Sciatic nerve (tissue), 2 donors: ENCODE measurements around the gene EIF1B. TPM values are rescaled to one million over a fixed set of nuclear protein-coding genes. Genes with fewer than 3 reads are reported as not detected.

Experiments
- ATAC-seq: fragments of 200-7000 bp; cut with Tn5 transposase; one replicate; pipeline ENCODE4 v1.9.1; 2020; ENCODE audit warnings: mild to moderate bottlenecking, moderate library complexity
- DNase-seq: peaks from one replicate; pipeline ENCODE4 v3.0.0-alpha.2; 2020; ENCODE audit warnings: low spot score
- intact Hi-C: fragments of 100-400 bp; cut with DNase I; formaldehyde crosslinking; loops from one replicate; pipeline ENCODE4 v1.14.2; 2022
- total RNA-seq: library from RNA; stranded (reverse); fragmentation: NEBNext Ultra II Directional; extraction: Animal tissue kit (Norgen Biotek cat#: 25700); gene quantifications from one replicate; pipeline ENCODE4 v1.2.1, GENCODE V29; 2021
- donor health status: DM: no; HTN: no; CAD: no.
- donor health status: DM: no; HTN: no; CAD: no.

The EIF1B gene
- total RNA-seq, 1 donor from 2014 or later: 63.7 TPM

DNA sequence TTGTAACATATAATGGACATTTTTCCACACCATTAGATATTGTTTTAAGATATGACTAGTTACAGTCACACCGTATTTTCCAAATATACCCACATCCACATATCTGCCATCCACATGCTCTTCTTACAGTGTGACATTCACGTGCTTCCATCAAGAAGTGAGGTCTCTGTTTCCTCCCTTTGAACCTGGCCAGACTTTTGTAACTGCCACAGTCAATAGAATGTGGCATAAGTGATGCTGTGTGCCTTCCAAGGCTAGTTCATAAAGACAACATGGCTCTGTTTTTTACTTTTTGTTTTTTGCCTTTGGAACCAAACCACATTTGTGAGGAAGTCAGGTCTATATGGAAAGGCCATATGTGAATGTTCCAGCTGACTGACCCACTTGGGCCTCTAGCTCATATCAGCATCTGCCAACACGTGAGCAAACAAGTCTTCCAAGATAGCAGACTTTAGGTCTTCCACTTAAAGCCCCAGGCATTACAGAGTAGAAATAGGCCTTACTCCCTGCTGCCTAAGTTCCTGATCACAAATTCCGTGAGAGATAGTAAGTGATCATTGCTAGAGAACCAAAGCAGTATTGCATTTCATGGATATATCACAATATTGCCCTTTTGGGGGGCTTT, 27.1 kb downstream of the EIF1B start:
- DNase-seq (no peak), ATAC-seq (no peak)
- intact Hi-C loops: no loop called here

DNA sequence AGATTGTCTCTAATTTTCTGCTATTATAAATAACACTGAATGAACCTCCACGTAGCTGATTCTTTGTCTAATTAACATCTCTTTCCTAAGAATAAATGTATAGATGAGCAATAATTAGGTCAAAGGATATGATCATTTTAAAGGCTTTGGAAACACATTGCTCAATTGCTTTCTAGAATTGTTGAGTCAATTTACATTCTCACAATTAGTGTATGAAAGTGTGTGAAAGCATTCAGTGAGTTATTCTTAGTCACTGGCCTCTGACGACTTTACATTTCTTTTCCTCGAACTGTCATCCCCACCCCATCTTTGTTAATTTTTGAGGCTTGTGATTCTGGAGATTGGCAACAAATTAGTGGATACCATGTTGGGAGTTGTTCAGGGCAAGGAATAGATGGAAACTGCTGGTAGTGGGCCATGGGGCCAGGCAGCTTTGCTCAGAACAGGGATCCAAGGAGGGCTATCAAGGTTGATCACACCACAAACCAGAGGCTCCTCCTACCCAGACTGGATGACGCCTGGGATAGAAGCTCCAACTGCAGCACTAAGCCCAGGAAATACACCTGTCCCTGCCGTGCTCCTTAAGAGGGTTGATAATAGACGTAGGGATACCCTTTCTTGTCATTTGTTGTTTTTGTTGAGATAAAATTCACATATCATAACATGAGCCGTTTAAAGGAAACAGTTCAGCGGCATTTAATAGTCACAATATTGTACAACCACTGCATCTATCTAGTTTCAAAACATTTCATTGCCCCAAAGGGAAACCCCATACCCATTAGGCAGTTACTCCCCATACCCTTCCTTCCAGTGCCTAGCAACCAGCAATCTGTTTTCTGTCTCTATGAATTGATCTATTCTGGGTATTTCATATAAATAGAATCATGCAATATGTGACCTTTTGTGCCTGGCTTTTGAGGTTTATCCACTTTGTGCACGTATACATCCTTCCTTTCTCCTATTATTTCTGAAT, 27.9 kb downstream of the EIF1B start:
- intact Hi-C loops: no loop called here
- DNase-seq (no peak), ATAC-seq (no peak)

- no peak for DNase-seq
- intact Hi-C loops: no loop called here
- no peak for ATAC-seq
Measured at GRCh38 chr3:40339871-40340270, 30.4 kb downstream of the EIF1B start.

DNA sequence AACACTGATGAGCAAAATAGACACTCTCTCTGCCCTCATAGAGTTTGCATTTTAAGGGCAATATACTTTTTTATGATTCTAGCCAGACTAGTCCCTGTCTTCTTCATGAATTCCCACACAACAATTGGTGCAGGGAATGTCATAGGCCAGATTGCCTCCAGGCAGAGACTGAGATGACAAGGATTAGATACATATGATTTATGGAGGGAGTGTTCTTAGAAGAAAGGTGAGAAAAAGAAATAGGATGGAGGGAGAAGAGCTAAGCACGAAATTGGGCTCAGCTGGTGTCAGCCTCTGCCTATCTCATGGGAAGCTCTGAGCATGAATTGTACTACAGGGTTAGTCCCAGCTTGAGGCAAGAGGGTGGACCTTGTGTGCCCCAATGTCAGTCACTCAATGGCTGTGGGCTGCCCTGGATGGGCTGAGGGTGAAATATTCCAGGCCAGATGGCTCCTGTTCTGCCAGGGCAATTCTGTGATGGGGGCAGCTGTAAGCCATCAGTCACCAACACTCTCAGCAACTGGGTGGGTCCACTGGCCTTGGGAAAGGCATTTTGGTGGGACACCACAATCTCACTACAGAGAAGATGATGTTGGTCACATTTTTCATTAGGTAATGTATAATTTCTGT, 31.1 kb downstream of the EIF1B start:
- no peak for ATAC-seq
- intact Hi-C loops: no loop called here
- no peak for DNase-seq

GRCh38 chr3:40341671-40342070, 32.2 kb downstream of the EIF1B start:
- intact Hi-C loops: no loop called here
- no peak for DNase-seq
- no peak for ATAC-seq

GRCh38 chr3:40350529-40350928, 41.0 kb downstream of the EIF1B start:
- no peak for DNase-seq
- intact Hi-C loops: no loop called here

GRCh38 chr3:40355410-40355809, 45.9 kb downstream of the EIF1B start:
- intact Hi-C loops: no loop called here
- ATAC-seq (no peak), DNase-seq (no peak)

More at GRCh38 chr3:40350529-40350928, 41.0 kb downstream of the EIF1B start:
- no peak for ATAC-seq

DNA sequence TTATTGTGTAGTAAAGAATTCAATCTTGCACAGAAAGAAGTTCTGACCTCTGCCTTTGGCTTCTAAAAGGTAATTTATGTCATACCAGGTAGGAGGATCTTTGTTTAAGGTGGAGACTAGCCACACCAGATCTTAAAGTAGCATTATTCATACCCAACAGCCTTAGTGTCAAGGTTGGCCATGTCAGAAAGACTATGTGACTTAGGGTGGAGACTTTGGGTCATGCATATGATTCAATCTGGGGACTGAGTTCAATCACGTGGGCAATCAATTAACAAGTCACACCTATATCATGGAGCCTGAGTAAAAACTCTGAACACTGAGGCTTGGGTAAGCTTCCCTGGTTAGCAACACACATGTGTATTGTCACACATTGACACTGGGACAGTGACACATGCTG, 48.9 kb downstream of the EIF1B start:
- intact Hi-C loops: no loop called here
- ATAC-seq (no peak), DNase-seq (no peak)

Other genes with a start within 250 kb of the EIF1B start
- gene ENTPD3, start 77.5 kb downstream of the EIF1B start, total RNA-seq: 1.6 TPM
- gene RPL14, start 147.6 kb downstream of the EIF1B start, total RNA-seq: 1,368 TPM
- gene ZNF619, start 167.4 kb downstream of the EIF1B start, total RNA-seq: 7.3 TPM
- 6.1 TPM for gene ZNF620, start 196.3 kb downstream of the EIF1B start, total RNA-seq
- gene ZNF621, start 215.3 kb downstream of the EIF1B start, total RNA-seq: 31.5 TPM